ENCODE measurements around the gene SRPRA. TPM values are rescaled to one million over a fixed set of nuclear protein-coding genes. Genes with fewer than 3 reads are reported as not detected.

SRPRA gene
- polyA plus RNA-seq, 1 donor (not counting 4 experiments of a cell fraction or from before 2014, with no cell fraction given) = 56.0 TPM

DNA sequence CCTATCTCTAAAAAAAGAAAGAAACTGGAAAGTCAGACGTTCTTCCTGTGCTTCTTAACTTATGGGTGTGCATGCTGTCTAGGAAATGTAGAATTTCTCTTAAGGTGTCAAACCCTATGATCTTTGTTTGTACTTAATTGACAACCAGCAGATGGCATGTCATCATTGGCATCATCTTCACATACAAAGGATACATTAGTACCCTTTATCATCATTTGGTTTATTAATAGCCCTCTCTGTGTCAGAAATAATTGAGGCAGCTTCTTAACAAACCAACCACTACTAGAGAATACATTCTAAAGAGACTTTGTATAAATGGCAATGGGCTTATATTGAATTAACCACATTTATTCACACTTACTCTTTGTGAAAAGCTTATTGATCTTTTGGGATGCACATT lies 13.9 kb downstream of the SRPRA start:
- no peak overlapping the region for H3K4me3 ChIP-seq (ENCODE audit: control insufficient read depth in 2 of 3, extremely low read depth in 1 of 3, insufficient read depth in 2 of 3, low read depth in 1 of 3, low read length in 3 of 3)
- no peaks in the 10 kb centered on the region for H4K20me1 ChIP-seq (ENCODE audit: control insufficient read depth, extremely low read depth, insufficient read depth, low read length)
- no peak overlapping the region for H3K4me2 ChIP-seq (ENCODE audit: control insufficient read depth, extremely low read depth, insufficient read depth, low read depth, low read length)
- peaks cover 3 to 11% of the 10 kb centered on the region in 2 experiments for H3K36me3 ChIP-seq (ENCODE audit: control insufficient read depth in 2 of 2, extremely low read depth in 1 of 2, insufficient read depth in 2 of 2, low read length in 2 of 2)
- dilution Hi-C loops (cut with MboI; ENCODE audit: extremely low pct_ligation_motif_present, low sequenced_read_pairs) = no loop called here
- no peaks in the 10 kb centered on the region for H3K79me2 ChIP-seq (ENCODE audit: control insufficient read depth, insufficient read depth, low read length)
- H3K27me3 ChIP-seq (ENCODE audit: control insufficient read depth, extremely low read depth, insufficient read depth, low read length) = no peaks in the 10 kb centered on the region
- no peak for TF ChIP-seq CTCF (optimal IDR thresholded peaks at IDR 0.05 in 1 of 3, IDR thresholded peaks at IDR 0.05 in 1 of 3, conservative IDR thresholded peaks at IDR 0.05 in 1 of 3; ENCODE audit: extremely low read depth in 1 of 3, insufficient read depth in 2 of 3, low read length in 3 of 3)
- H3K4me1 ChIP-seq (ENCODE audit: control insufficient read depth, extremely low read depth, insufficient read depth, low read length) = no peaks in the 10 kb centered on the region
- no peak overlapping the region for H3K27ac ChIP-seq (ENCODE audit: control insufficient read depth, insufficient read depth, low read length)
- no peaks in the 10 kb centered on the region for H3K9me1 ChIP-seq (ENCODE audit: control insufficient read depth, extremely low read depth, insufficient read depth, low read length)
- H2AFZ ChIP-seq (ENCODE audit: control insufficient read depth, low read length) = no peak overlapping the region
- DNase-seq (ENCODE audit: low read depth, low spot score) = no peak
- no peak for FAIRE-seq
- no peaks in the 10 kb centered on the region for H3K9me3 ChIP-seq (ENCODE audit: control insufficient read depth, low read depth, low read length)
- H3K9ac ChIP-seq (ENCODE audit: control insufficient read depth, extremely low read depth, insufficient read depth, low read length) = no peak overlapping the region

DNA sequence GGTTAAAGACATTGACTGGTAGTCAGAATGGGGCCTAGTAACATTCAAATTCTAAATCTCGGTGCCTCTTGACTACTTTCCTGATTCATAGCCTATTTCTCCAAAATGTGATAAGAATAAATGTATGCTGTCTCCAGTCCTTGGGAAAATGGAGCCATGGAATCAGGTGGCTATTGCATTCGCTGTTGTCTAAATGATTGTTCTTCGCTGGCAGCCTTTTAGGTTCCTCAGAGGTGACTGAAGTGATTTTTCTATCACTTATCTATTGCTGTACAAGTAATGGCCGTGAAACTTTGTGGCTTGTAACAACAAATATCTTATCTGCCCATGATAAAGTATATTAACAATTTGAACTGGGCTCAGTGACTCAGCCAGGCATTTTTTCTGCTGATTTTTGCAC lies 15.4 kb downstream of the SRPRA start:
- no peak overlapping the region for H2AFZ ChIP-seq (ENCODE audit: control insufficient read depth, low read length)
- no peak for TF ChIP-seq CTCF (optimal IDR thresholded peaks at IDR 0.05 in 1 of 3, IDR thresholded peaks at IDR 0.05 in 1 of 3, conservative IDR thresholded peaks at IDR 0.05 in 1 of 3; ENCODE audit: extremely low read depth in 1 of 3, insufficient read depth in 2 of 3, low read length in 3 of 3)
- TF ChIP-seq EZH2 (IDR thresholded peaks at IDR 0.05; ENCODE audit: low read length) = no peak
- dilution Hi-C loops (cut with MboI; ENCODE audit: extremely low pct_ligation_motif_present, low sequenced_read_pairs) = no loop called here
- H3K4me3 ChIP-seq (ENCODE audit: control insufficient read depth in 2 of 3, extremely low read depth in 1 of 3, insufficient read depth in 2 of 3, low read depth in 1 of 3, low read length in 3 of 3) = no peak overlapping the region
- FAIRE-seq = no peak
- H3K27ac ChIP-seq (ENCODE audit: control insufficient read depth, insufficient read depth, low read length) = no peak overlapping the region
- no peak overlapping the region for H3K4me2 ChIP-seq (ENCODE audit: control insufficient read depth, extremely low read depth, insufficient read depth, low read depth, low read length)
- H3K9me1 ChIP-seq (ENCODE audit: control insufficient read depth, extremely low read depth, insufficient read depth, low read length) = no peaks in the 10 kb centered on the region
- peaks cover 3 to 11% of the 10 kb centered on the region in 2 experiments for H3K36me3 ChIP-seq (ENCODE audit: control insufficient read depth in 2 of 2, extremely low read depth in 1 of 2, insufficient read depth in 2 of 2, low read length in 2 of 2)
- no peak for DNase-seq (ENCODE audit: low read depth, low spot score)
- no peaks in the 10 kb centered on the region for H4K20me1 ChIP-seq (ENCODE audit: control insufficient read depth, extremely low read depth, insufficient read depth, low read length)
- H3K4me1 ChIP-seq (ENCODE audit: control insufficient read depth, extremely low read depth, insufficient read depth, low read length) = no peaks in the 10 kb centered on the region
- H3K79me2 ChIP-seq (ENCODE audit: control insufficient read depth, insufficient read depth, low read length) = no peaks in the 10 kb centered on the region
- no peaks in the 10 kb centered on the region for H3K27me3 ChIP-seq (ENCODE audit: control insufficient read depth, extremely low read depth, insufficient read depth, low read length)
- no peak overlapping the region for H3K9ac ChIP-seq (ENCODE audit: control insufficient read depth, extremely low read depth, insufficient read depth, low read length)
- H3K9me3 ChIP-seq (ENCODE audit: control insufficient read depth, low read depth, low read length) = no peaks in the 10 kb centered on the region

Measured in keratinocyte (primary cell).